Measurements from ENCODE around the gene SMOC2.
"Not testable (repeated sequence)": the region's sequence is repeated elsewhere in the genome, so short reads cannot be mapped to it uniquely, and the experiment has no call there.

SMOC2 gene

DNA sequence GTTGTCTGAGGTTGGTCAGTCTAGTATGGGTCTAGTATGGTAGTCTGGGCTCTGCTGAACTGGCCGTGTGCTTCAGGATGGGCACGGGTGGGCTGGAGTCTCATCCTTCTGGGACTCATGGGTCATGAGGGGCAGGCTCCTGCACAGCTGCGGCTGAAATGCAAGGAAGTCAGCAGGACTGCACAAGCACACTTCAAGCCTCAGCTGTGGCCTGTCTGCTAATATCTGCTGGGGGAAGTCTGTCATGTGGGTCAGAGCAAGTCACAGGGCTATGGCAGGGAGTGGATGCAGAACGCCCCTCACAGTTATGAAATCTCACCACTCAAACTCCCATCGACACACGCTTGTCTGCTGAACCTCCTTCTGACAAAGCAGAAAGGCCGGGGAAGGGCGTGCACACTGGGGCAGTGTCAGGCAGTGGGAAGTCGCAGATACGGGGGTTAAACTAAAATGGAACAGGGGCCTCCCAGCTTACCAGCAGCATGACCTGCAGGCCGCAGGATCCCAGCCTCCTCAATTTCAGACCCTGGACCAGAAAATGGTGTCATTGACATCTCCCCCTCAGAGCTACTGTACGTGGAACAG, 229.5 kb downstream of the SMOC2 start:
- no peak for FAIRE-seq

DNA sequence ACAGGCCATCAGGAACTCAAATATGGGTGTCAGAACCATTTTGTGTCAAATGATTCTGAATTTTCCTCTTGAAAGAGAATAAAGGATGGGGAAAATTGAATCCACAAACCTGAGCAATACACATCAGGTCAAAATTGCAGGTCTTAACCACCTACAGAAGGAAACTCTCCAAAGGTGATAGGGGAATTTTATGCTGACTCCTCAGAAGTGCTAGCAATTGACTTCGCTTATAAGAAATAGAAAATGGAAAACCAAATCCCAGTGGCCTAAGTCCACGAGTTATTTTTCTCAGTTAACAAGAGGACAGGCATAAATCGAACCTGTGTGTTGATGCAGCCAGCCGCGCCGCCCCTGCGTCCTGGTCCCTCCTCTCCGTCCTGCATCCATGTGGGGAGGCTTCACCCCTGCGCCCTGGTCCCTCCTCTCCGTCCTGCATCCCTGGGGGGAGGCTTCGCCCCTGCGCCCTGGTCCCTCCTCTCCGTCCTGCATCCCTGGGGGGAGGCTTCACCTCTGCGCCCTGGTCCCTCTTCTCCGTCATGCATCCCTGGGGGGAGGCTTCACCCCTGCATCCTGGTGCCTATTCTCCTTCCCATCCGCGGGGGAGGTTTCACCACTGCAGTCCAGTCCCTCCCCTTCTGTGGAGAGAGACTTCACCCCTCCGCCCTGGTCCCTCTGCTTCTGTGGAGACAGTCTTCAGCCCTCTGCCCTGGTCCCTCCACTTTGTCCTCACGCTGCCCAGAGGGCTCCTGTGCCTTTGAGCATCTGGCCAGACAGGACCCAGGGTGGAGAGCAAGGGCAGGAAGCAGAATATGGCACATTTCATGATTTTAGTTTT, 230.3 kb downstream of the SMOC2 start:
- FAIRE-seq: no peak

DNA sequence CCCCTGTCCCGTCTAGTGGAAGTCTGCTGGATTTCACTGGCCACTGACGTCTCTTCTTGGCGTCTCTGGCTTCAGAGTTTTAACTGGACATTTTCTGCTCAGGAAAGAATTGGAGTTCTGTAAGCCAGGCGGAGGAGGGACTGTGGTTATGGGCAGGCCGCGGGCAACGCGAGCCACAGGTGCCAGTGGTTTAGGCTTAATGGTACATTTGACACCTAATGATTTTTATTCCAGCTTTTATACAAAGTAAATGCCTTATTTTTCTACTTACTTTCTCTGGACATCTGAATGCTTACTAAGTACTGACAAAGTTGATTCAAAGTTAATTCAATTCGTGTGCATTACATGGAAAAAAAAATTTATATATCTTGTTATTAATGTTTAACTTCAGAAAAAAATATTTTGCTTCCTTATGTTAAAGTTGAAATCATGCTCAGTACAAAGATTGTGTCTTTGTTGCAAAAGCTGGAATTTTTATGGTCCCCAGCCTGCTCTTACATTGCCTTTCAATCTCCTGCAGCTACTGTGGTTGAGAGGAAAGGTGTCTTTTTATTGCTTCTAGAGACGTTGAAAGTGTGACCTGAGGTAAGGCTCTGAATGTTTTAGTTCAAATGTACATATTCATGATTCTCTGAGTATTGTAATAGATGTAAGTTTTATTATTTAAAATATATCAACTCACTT, 231.0 kb downstream of the SMOC2 start:
- no peak for FAIRE-seq

DNA sequence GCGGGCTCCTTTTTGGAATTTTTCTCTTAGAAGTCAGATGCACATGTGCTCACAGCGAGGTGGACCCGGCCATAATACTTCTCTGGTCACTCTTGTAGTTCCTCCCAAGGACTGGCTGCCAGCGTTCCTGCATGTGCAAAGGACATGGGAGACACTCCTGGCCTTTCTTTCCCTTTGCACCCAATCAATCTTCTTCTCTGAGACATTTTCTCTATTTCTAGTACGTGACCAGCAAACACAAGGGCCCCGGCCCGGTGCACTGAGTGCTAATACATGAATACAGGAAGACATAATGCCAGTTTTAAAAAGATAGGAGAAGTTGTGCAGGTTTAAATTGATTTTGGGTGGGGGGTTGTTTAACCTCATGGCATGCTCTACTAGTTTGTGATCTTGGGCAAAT, 233.6 kb downstream of the SMOC2 start:
- no peak for FAIRE-seq

DNA sequence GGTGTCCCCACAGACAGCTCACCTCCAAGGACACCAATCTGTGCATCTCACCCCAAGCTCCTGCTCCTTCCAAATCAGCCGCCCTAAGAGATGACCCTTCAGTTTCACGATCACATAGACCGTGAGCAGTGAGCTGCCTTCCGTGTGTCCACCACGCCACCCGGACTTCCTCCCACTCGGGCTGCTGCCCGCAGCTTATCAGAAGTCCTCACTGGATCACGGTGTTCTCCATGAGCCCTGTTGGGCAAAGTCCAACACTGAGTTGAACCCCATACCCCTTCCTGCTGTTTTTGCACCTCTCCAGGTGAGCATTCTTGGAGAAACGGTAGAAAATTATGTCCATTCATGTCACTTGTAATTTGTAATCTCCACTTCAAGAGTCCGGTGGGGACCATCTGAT, 234.4 kb downstream of the SMOC2 start:
- no peak for FAIRE-seq

DNA sequence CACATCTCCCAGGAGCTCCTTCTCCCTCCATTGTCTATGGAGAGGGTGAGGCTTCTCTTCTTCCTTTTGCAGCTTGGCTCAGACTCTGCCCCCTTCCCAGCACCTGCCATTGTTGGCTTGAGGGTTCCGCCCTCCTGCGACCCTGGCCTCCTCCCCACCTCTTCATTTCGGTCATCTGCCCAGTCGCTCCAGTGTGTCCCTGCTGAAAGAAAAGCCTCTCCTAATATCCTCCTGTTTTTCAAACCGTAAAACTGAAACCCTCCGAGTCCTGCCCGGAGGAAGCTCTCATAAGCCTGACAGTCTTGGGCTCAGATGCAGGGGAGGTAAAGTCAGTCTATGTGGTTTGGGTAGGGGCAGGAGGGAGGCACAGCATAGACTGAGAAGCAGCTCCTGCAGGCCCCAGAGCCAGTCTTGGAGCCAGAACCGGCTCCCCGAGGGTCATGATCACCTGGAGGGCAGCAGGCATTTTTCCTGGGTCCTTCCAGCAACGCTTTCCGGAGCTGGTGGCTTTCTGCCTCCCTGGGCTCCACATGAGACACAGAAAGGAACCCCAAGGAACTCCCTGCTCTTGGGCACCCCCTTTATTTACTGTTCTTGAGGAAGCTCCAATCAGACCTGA, 235.1 kb downstream of the SMOC2 start:
- FAIRE-seq: no peak

DNA sequence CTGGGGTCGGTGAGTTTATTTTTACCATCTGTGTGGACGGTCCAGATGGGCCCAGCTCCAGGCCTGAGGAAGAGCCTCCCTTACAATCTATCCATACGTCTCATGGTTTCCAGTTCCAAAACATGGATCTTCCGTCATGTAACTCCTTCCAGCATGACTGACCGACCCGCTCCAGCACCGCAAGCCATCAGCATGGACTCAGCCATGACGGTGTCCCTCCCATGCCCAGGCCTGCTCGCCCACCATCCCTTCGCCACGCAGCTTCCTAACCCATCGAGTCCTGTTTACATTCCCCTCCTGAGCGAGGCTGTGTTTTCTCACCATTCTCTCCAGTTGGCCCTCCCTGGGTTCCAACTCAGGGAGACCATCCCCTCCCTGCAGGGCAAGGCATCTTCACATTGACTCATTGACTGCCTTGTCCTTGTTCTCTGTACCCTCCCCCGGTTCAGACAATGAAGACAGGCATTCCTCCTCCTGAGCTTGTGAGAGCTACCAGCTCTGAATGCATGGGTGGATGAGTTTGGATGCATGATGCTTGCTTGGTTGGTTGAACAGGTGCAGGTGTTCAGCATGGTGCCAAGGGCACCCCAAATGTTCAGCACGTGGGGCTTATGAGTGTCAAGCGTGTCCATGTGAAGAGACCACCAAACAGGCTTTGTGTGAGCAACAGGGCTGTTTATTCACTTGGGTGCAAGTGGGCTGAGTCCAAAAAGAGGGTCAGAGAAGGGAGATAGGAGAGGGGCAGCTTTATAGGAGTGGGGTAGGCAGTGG, 235.8 kb downstream of the SMOC2 start:
- FAIRE-seq: no peak

DNA sequence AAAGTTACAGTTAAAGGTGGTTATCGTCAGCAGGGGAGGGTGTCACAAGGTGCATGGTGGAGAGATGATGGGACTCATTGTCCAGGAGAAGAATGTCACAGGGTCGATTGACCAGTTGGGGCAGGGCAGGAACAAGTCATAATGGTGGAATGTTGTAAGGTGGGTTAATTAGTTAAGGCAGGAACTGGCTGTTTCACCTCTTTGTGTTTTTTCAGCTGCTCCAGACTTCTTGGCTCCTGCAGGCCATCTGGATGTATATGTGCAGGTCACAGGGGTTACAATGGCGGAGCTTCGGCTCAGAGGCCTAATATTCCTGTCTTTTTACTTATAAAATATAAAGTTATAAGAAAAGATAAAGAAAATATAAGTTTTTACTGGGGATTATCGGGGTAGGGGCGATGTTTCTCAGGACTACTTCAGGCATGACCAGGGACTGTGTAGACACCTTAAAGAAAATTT, 236.4 kb downstream of the SMOC2 start:
- FAIRE-seq: not testable (repeated sequence)

DNA sequence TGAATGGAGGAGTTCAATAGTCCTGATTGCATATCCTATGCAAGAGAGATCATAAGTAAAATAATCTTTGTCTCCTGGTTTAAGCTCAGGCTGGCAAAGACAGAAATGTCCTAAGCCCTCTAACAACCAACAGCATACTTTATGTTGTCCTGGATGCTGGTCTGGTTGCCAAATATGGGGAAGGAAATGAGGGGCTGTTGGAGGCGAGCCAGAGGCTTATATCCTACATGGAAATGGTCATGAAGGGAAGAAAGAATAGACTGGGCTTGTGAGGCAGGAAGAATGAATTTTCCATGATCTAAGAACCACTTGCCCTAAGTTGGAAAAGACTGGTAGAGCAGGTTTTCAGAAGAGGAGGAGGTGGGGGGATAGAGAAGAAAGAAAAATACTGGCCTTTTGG, 237.1 kb downstream of the SMOC2 start:
- no peak for FAIRE-seq

DNA sequence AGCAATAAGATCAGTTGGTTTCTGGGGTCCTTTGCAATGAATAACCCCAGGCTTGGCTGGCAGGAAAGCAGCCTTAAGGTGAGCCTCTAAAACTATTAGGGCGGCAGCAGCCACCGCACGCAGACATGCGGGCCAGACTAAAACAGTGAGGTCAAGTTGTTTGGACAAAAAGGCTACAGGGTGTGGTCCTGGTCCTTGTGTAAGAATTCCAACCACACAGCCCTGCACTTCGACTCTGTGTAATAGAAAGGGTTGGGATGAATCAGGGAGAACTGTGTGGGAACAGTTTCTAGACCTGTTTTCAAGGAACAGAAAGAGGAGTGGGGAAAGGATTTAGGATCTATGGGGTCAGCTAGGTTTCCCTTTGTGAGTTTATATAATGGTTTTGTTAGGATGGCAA, 237.6 kb downstream of the SMOC2 start:
- no peak for FAIRE-seq

DNA sequence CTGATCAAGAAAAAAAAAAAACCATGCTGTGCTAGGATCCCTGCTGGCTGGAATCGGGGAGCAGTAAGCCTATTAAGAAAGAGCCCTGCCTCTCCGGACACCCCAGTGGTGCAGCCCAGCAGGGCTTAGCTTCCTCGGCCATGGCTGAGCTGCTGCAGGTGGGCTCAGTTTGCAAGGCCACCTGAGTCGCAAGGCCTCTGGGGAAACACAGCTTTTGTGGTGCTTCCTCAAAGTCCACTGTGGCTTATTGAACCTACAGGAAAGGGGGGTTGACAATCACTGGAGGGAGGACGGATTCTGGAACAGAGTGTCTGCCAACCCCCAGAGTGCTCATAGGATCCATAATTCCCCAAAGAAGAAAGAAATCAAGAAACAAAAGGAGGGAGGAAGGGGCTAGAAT, 240.8 kb downstream of the SMOC2 start:
- FAIRE-seq: no peak

DNA sequence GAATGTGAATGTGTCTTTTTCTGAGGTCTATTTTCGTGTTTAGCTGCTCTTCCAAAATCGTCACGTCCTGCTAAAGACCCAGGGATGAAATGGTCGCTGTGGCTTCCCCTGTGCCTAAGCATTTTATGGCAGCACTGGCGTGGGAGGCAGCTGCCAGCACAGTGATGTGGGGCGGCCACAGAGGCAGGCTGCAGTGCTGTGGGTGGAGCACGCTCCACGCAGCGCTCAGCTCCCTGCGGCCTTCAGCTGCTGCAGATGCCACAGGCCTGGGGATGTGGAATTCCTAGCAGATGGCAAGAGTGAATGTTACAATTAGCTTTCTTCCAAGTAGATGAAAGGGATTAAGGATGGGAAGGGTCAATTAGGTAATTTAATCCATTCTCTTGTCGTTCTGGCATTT, 242.6 kb downstream of the SMOC2 start:
- no peak for FAIRE-seq

DNA sequence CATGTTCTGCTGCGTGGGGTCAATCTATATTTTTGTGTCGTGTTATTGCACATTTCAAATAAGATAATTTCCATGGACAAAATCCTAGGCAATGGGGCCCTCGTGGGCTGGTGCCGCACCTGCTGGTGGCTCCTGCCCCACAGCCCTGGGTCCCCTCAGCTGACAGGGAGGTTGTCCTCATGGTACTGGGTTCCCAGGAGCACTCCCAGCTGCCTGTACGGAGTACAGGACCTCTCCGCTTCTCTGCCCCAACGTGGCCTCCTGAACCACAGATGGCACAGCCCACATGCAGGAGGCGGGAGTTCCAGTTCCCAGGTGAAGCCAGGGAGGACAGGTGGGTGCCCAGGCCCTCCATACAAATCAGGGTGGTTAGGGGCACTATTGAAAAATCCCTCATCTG, 243.5 kb downstream of the SMOC2 start:
- no peak for FAIRE-seq

DNA sequence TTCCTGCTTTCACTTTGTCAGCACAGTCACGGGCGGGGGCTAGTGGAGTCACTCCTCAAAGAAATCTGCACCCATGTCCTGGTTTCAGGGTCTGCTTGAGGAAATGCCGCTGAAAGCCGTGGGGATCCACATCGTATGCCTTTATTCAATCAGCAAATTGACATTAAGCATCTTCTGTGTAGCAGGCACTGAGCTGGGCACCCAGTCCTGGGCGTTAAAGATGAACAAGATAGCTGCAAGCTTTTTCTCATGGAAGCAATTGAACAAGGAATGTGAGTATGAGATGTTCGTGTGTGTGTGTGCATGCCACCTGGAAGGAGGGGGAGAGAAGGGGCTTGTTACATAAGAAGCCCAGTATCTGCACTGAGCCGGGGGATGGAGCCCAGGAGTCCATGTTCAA, 243.9 kb downstream of the SMOC2 start:
- FAIRE-seq: no peak

DNA sequence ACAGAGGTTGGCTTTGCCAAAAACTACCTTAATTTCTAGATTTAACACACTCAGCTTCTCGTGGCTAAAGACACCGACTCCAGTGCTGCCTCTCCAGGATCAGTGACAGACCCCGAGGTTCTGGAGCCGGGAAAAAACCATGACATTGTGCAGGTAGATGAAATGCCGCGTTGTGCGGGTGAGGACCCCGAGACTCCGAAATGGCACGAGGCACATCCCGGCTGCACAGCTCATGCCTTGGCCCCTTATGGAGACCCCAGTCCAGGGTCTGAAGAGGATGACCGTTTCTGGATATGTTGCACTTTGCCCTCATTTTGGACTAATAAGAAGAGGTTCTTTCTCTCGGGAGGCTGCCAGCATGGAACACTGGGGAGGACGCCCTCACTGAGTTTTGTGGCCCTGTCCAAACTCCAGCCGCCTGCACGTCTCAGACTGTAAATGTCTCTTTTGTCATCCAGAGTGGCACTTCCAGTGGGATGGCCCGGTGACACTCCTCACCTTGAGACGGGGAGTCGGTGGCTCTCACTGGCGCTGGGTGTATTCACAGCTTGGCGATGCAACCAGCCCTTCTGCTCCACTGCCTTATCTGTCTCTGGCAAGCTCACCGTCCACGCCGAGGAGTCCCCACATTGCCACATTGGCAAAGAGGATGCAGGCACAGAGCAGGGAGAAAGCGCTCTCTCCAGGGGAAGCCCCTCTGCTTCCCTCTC, 245.2 kb downstream of the SMOC2 start:
- no peak for FAIRE-seq

DNA sequence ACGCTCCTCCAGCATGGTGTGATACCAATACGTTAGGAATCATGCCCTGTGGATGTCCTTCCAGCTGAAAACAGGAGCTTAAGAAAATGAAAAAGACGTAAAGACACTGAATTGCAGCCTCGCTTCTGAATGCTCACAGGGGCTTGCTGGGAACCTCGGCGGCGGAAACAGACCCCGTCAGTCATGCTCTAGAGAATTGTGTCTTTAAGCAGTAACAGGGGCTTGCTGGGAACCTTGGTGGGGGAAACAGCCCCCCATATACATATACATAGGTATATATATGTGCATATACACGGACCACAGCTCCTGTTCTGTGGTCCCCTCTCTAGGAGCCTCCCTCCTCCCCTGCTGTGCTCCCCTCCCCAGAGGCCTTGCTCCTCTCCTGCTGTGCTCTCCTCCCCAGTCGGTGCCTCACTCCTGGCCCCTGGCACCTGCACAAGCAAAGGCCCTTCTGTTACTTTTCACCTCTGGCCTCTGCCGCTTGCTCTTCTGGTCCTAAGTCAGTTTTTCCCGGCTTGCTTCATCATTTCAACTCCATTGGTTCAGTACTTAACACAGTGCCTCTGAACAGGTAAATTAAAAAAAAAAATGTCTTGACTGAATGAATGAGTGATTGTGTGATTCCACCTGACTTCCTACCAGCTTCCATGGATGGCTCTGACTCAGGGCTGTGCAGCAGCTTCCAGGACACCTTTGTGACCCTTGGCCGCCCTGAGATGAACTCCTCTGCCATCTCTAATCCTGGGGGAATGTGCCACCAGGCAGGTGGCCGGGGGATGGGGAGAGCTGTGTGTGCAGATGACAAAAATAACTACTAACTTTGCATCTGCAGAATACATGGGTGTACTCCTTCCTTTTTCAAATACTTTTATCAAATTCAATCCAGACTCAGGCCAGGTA, 246.1 kb downstream of the SMOC2 start:
- no peak for FAIRE-seq

DNA sequence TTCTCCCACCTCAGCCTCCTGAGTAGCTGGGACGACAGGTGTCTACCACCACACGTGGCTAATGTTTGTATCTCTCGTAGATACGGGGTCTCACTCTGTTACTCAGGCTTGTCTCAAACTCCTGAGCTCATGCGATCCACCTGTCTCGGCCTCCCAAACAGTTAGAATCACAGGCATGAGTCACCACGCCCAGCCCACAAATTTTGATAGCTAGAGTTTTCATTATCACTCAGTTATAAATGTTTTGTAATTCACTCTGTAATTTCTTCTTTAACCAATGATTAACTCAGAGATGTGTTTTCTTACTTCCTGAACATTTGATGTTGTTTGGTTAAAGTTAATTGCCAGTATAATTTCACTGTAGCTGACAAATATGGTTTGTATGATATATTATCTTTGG, 249.3 kb downstream of the SMOC2 start:
- no peak for FAIRE-seq

DNA sequence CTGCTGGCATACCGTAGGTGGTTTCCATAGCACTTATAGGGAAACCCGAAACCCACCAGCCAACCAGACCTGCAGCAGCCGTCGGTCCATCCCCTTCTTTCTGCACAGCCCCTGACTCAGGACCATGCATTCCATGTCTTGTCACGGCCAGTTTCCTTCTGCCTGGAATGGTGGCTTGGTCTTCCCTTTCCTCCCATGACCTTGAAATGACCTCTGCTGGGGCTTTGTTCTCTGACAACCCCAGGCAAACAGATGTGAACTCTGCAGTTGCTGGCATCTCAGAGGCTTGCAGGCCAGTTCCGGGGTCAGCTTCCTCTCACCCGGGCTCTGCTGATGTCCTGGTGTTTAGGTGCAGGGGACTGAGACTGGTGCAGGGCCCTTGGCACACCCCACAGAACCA, 250.8 kb downstream of the SMOC2 start:
- FAIRE-seq: no peak

DNA sequence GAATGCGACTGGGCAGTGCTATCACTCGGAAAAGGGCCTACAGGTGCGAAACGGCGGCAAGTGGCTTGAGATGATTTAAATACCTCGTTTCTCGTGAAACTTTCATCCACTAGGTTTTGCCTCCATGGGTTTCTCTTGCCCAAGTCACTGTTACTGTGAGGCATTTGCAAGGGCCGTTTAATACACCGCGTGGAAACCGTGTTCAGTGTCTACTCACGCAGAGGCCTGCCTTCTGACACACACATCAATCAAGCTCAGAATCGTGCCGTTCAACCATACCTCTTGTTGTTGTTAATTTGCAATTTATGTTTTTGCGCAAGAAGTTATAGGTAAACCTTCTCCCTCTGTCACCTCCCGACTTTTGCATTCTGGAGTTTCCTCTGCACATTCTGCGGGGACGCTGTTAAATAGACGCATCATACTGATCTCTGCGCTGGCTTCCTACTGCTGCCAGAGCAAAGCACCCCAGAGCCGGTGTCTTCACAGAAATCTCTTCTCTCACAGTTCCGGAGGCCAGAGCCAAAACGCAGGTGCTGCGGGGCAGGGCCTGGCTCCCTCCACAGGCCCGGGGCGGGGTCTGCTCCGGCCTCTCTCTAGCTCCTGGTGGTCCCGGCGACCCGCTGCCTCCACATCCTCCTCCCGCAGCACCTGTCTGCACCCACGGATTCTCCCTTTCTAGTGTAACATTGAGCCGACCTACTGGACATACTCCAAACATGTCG, 251.4 kb downstream of the SMOC2 start:
- FAIRE-seq: no peak

DNA sequence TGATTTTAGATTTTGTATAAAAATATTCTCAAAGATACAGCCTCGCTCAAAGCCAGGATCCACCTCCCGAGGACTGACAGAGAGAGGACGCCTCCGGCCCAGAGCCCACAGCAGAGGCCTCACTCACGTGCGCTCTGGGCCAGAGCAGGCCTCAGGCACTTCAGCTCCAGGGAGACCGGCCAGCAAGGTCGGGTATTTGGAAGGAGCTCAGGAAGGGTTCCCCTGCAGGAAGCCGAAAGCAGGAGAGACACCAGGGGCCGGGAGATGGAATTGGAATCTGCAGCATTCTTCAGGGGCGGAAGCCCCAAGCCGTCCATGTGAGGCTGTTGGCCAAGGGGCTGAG, 251.9 kb downstream of the SMOC2 start:
- not testable (repeated sequence) for FAIRE-seq

DNA sequence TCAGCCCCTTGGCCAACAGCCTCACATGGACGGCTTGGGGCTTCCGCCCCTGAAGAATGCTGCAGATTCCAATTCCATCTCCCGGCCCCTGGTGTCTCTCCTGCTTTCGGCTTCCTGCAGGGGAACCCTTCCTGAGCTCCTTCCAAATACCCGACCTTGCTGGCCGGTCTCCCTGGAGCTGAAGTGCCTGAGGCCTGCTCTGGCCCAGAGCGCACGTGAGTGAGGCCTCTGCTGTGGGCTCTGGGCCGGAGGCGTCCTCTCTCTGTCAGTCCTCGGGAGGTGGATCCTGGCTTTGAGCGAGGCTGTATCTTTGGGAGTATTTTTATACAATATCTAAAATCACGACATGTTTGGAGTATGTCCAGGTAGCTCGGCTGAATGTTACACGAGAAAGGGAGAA, 253.8 kb downstream of the SMOC2 start:
- not testable (repeated sequence) for FAIRE-seq
